Kidney (tissue), 14 donors: ENCODE data around the gene CYBA. TPM values are rescaled to one million over a fixed set of nuclear protein-coding genes. Genes with fewer than 3 reads are reported as not detected.

Experiments used
- DNase-seq, 5 donors: peaks; one replicate each; pipeline ENCODE4 v3.0.0-alpha.2; 2013 to 2020
- FAIRE-seq: peaks from 2 replicates; lab custom pipeline; 2012; peaks lifted over from hg19 to GRCh38; lab: Jason Lieb, UNC
- H3K27ac ChIP-seq, 2 donors: one replicate each; pipeline ENCODE4 v1.7.0; 2013; ENCODE audit warnings: low read depth in 2 of 2, low read length in 2 of 2, inconsistent platforms in 1 of 2
- H3K27me3 ChIP-seq: one replicate; pipeline ENCODE4 v1.7.1; 2013; ENCODE audit warnings: low read length, inconsistent platforms; ENCODE audit not compliant: control insufficient read depth, insufficient read depth
- H3K36me3 ChIP-seq, 3 donors: one replicate each; pipeline versions ENCODE4 v1.7.0 to v1.7.1; 2013; ENCODE audit warnings: low read length in 3 of 3, control low read depth in 1 of 3, inconsistent platforms in 1 of 3; ENCODE audit not compliant: insufficient read depth in 3 of 3, control insufficient read depth in 2 of 3
- H3K4me1 ChIP-seq, 3 donors: one replicate each; pipeline versions ENCODE4 v1.7.0 to v1.7.1; 2013; ENCODE audit warnings: low read length in 3 of 3, inconsistent platforms in 1 of 3, low read depth in 1 of 3; ENCODE audit not compliant: control insufficient read depth in 2 of 3, insufficient read depth in 2 of 3
- H3K4me3 ChIP-seq, 3 donors: one replicate each; pipeline versions ENCODE4 v1.7.0 to v1.8.1; 2013; ENCODE audit warnings: low read length in 3 of 3, control low read depth in 1 of 3, inconsistent platforms in 1 of 3
- H3K9ac ChIP-seq, 3 donors: one replicate each; pipeline versions ENCODE4 v1.7.0 to v1.7.1; 2013; ENCODE audit warnings: low read length in 3 of 3, control low read depth in 1 of 3, inconsistent platforms in 1 of 3
- H3K9me3 ChIP-seq, 3 donors: one replicate each; pipeline versions ENCODE4 v1.7.0 to v1.7.1; 2013; ENCODE audit warnings: low read length in 3 of 3, control low read depth in 1 of 3, inconsistent platforms in 1 of 3; ENCODE audit not compliant: control insufficient read depth in 2 of 3, insufficient read depth in 1 of 3
- intact Hi-C: fragments of 100-400 bp; cut with DNase I; formaldehyde crosslinking; loops from one replicate; pipeline ENCODE4 v1.11.1; 2022
- polyA plus RNA-seq: library from polyadenylated mRNA; stranded (reverse); fragments of 350-450 nt; fragmentation: Illumina TruSeq; extraction: RNeasy Lipid Tissue Mini Kit (QIAGEN cat#74804); gene quantifications from one replicate; pipeline ENCODE4 v1.2.3, GENCODE V29; 2014; ENCODE audit warnings: low read depth, low replicate concordance; ENCODE audit not compliant: insufficient read depth
- total RNA-seq: library from RNA; stranded (reverse); fragmentation: NEBNext Ultra II Directional; extraction: Animal tissue kit (Norgen Biotek cat#: 25700); gene quantifications from one replicate; pipeline ENCODE4 v1.2.1, GENCODE V29; 2021
- TF ChIP-seq, protein P1 (sequence below): IDR thresholded peaks from 3 replicates; pipeline ENCODE4 v1.5.1; 2012; ENCODE audit warnings: mild to moderate bottlenecking, moderate library complexity, borderline replicate concordance; ENCODE audit not compliant: insufficient read depth; ENCODE audit errors: extremely low read depth
- donor health status: control.
- donor health status: control.
- donor health status: control.
- donor health status: control.
- donor health status: control.
- donor health status: DM: yes; HTN: yes; CAD: no.
- donor health status: Normal renal cell carcinoma (clear cell type).

Gene CYBA
- total and polyA plus RNA-seq, 2 donors from 2014 or later = 263 to 395 TPM

GRCh38 chr16:88633684-88634140, 17.1 kb downstream of the CYBA start:
- Histone ChIP-seq H3K4me3 (no peak overlapping the region), H3K27me3 (no peaks in the 10 kb centered on the region), H3K36me3 (peaks cover 0 to 4% (median 0%) of the 10 kb centered on the region in 3 donors), H3K4me1 (peaks cover 0 to 3% (median 0%) of the 10 kb centered on the region in 3 donors), H3K9me3 (no peaks in the 10 kb centered on the region), H3K9ac (no peak overlapping the region), H3K27ac (no peak overlapping the region)
- FAIRE-seq (no peak), DNase-seq (peak; percentile 62 to 80 (median 77))
- TF ChIP-seq, protein P1, sequence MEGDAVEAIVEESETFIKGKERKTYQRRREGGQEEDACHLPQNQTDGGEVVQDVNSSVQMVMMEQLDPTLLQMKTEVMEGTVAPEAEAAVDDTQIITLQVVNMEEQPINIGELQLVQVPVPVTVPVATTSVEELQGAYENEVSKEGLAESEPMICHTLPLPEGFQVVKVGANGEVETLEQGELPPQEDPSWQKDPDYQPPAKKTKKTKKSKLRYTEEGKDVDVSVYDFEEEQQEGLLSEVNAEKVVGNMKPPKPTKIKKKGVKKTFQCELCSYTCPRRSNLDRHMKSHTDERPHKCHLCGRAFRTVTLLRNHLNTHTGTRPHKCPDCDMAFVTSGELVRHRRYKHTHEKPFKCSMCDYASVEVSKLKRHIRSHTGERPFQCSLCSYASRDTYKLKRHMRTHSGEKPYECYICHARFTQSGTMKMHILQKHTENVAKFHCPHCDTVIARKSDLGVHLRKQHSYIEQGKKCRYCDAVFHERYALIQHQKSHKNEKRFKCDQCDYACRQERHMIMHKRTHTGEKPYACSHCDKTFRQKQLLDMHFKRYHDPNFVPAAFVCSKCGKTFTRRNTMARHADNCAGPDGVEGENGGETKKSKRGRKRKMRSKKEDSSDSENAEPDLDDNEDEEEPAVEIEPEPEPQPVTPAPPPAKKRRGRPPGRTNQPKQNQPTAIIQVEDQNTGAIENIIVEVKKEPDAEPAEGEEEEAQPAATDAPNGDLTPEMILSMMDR = peak; percentile 16
- intact Hi-C loops = no loop called here

GRCh38 chr16:88632587-88632930, 18.3 kb downstream of the CYBA start:
- Histone ChIP-seq H3K9me3 (no peaks in the 10 kb centered on the region), H3K4me1 (peaks cover 0 to 3% (median 0%) of the 10 kb centered on the region in 3 donors), H3K27ac (no peak overlapping the region), H3K4me3 (no peak overlapping the region), H3K36me3 (peaks cover 0 to 4% (median 0%) of the 10 kb centered on the region in 3 donors), H3K27me3 (no peaks in the 10 kb centered on the region), H3K9ac (no peak overlapping the region)
- DNase-seq = peak in 1 of 5 donors; percentile 45
- no peak for FAIRE-seq
- TF ChIP-seq, protein P1 = no peak
- intact Hi-C loops = no loop called here

- intact Hi-C loops = no loop called here
- Histone ChIP-seq H3K27me3 (no peaks in the 10 kb centered on the region), H3K36me3 (peaks cover 0 to 4% (median 0%) of the 10 kb centered on the region in 3 donors), H3K9me3 (no peaks in the 10 kb centered on the region), H3K4me1 (peaks cover 0 to 3% (median 0%) of the 10 kb centered on the region in 3 donors), H3K9ac (no peak overlapping the region), H3K4me3 (no peak overlapping the region), H3K27ac (no peak overlapping the region)
- TF ChIP-seq, protein P1 = no peak
- peak in 2 of 5 donors; percentile 46 to 73 for DNase-seq
- FAIRE-seq = no peak
Measured at GRCh38 chr16:88631920-88632586, 18.8 kb downstream of the CYBA start.
